ENCODE data around the gene HNRNPA1.

DNA sequence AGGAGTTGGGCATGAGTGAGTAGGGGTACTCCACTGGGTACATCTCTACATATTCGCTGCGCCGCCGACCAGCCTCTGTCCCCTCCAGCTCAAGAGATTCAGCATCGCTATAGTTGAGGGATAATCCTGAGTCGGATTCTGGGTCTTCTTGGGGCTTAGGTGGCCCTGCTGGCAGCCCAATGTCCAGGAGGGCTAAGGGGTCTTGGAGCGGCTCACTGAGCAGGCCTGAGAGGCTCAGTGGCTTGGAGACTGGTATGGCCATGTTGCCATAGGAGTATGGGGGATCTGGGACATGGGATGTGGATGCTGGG, 12.4 kb downstream of the HNRNPA1 start:
- TF ChIP-seq, protein P1, sequence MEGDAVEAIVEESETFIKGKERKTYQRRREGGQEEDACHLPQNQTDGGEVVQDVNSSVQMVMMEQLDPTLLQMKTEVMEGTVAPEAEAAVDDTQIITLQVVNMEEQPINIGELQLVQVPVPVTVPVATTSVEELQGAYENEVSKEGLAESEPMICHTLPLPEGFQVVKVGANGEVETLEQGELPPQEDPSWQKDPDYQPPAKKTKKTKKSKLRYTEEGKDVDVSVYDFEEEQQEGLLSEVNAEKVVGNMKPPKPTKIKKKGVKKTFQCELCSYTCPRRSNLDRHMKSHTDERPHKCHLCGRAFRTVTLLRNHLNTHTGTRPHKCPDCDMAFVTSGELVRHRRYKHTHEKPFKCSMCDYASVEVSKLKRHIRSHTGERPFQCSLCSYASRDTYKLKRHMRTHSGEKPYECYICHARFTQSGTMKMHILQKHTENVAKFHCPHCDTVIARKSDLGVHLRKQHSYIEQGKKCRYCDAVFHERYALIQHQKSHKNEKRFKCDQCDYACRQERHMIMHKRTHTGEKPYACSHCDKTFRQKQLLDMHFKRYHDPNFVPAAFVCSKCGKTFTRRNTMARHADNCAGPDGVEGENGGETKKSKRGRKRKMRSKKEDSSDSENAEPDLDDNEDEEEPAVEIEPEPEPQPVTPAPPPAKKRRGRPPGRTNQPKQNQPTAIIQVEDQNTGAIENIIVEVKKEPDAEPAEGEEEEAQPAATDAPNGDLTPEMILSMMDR (conservative IDR thresholded peaks at IDR 0.05; ENCODE audit: low read depth, low read length): no peak
- no peak for TF ChIP-seq CEBPB (IDR thresholded peaks at IDR 0.05; ENCODE audit: low read depth, low read length)
- TF ChIP-seq POLR2A (IDR thresholded peaks at IDR 0.05; ENCODE audit: low read depth, low read length): no peak
- TF ChIP-seq SMC3 (IDR thresholded peaks at IDR 0.05; ENCODE audit: low read depth, low read length): no peak
- no peak for TF ChIP-seq RAD21 (IDR thresholded peaks at IDR 0.05; ENCODE audit: low read length)
- TF ChIP-seq FOS (IDR thresholded peaks at IDR 0.05; ENCODE audit: low read depth, low read length): no peak
- no peak for TF ChIP-seq NFE2L2 (IDR thresholded peaks at IDR 0.05; ENCODE audit: low read depth, low read length)
- TF ChIP-seq MAFK (IDR thresholded peaks at IDR 0.05; ENCODE audit: low read depth, low read length): no peak
- no peak for TF ChIP-seq RCOR1 (IDR thresholded peaks at IDR 0.05; ENCODE audit: insufficient replicate concordance, low read length)
- no peak for TF ChIP-seq MAZ (IDR thresholded peaks at IDR 0.05; ENCODE audit: borderline replicate concordance, low read depth, low read length)
- no peak for TF ChIP-seq MXI1 (IDR thresholded peaks at IDR 0.05; ENCODE audit: borderline replicate concordance, low read depth, low read length)
- no peak for TF ChIP-seq BHLHE40 (IDR thresholded peaks at IDR 0.05; ENCODE audit: low read depth, low read length)

All from IMR-90 (cell line).